K562 (cell line): ENCODE data around the gene GPR50. TPM values are rescaled to one million over a fixed set of nuclear protein-coding genes. Genes with fewer than 3 reads are reported as not detected.
A peak's percentile ranks its signal among the peaks of the same experiment; 100 is the strongest.

ENCODE experiments used
- ATAC-seq: fragments of 200-7000 bp; cut with Tn5 transposase; 3 replicates; pipeline ENCODE4 v1.9.1; 2020; ENCODE audit warnings: moderate library complexity
- BruUV-seq: library from RNA; stranded (reverse); fragments of 400-500 nt; replicated peaks from 2 replicates; lab custom pipeline; 2021; lab: Mats Ljungman, UMichigan
- CTCF ChIA-PET: fragments of 300-600 bp; formaldehyde crosslinking; extraction: SDS; loops from one replicate; lab custom pipeline; 2021; ENCODE audit warnings: low intra/inter-chr PET ratio; lab: Yijun Ruan, JAX
- POLR2A ChIA-PET: fragments of 300-600, 350-650 bp; sonication (Branson Sonifier 250); formaldehyde crosslinking; extraction: SDS; loops from one replicate; lab custom pipeline; 2021; ENCODE audit warnings: antibody characterized with exemption, inconsistent platforms; lab: Yijun Ruan, JAX
- DNase-seq, 4 experiments: peaks; one replicate each; pipeline versions ENCODE4 v3.0.0 to v3.0.0-alpha.2; 2011 to 2018; ENCODE audit warnings: low spot score in 3 of 4, mixed read lengths in 3 of 4; ENCODE audit errors: extremely low read depth in 1 of 4
- FAIRE-seq: peaks from 2 replicates; lab custom pipeline; 2011; peaks lifted over from hg19 to GRCh38; lab: Jason Lieb, UNC
- H2AFZ ChIP-seq: 2 replicates; pipeline ENCODE4 v1.6.0; 2011; ENCODE audit warnings: low read depth, low read length, control low read depth, inconsistent platforms
- H3K27ac ChIP-seq: fragments of 200-600 bp; 3 replicates; pipeline ENCODE4 v1.8.0; 2011; ENCODE audit warnings: low read depth, mild to moderate bottlenecking, control low read depth, inconsistent platforms, low read length, moderate library complexity, mixed read lengths; ENCODE audit errors: extremely low read depth
- H3K27me3 ChIP-seq, 2 experiments: fragments of 300-600 bp in 1 of 2; 2 replicates in 1 of 2; 3 replicates in 1 of 2; pipeline versions ENCODE4 v1.6.0 to v1.8.0; 2011; ENCODE audit warnings: inconsistent platforms in 2 of 2, low read length in 2 of 2, mild to moderate bottlenecking in 1 of 2, mixed read lengths in 1 of 2, moderate library complexity in 1 of 2; ENCODE audit not compliant: control insufficient read depth in 2 of 2, insufficient read depth in 2 of 2
- H3K36me3 ChIP-seq: fragments of 300-600 bp; 3 replicates; pipeline ENCODE4 v1.8.0; 2011; ENCODE audit warnings: mild to moderate bottlenecking, low read length, inconsistent platforms; ENCODE audit not compliant: control insufficient read depth, insufficient read depth
- H3K4me1 ChIP-seq, 2 experiments: fragments of 200-600 bp in 1 of 2; replicated peaks in 1 of 2; 2 replicates in 1 of 2; 3 replicates in 1 of 2; pipeline versions ENCODE4 v1.5.1 to v1.8.0; 2011; ENCODE audit warnings: inconsistent platforms in 2 of 2, low read length in 2 of 2, mild to moderate bottlenecking in 1 of 2, mixed read lengths in 1 of 2, moderate library complexity in 1 of 2; ENCODE audit not compliant: control insufficient read depth in 2 of 2, insufficient read depth in 2 of 2
- H3K4me2 ChIP-seq: 2 replicates; pipeline ENCODE4 v1.6.1; 2011; ENCODE audit warnings: low read length, control low read depth, inconsistent platforms, mixed read lengths; ENCODE audit not compliant: insufficient read depth
- H3K4me3 ChIP-seq: fragments of 200-600 bp; sonication (generic), shearing (Covaris generic); 2 replicates; pipeline ENCODE4 v1.5.1; 2016; ENCODE audit warnings: control low read depth, inconsistent platforms
- H3K79me2 ChIP-seq: fragments of 200-600 bp; 3 replicates; pipeline ENCODE4 v1.8.0; 2011; ENCODE audit warnings: low read length, inconsistent platforms; ENCODE audit not compliant: control insufficient read depth, insufficient read depth
- H3K9ac ChIP-seq, 2 experiments: 2 replicates each; pipeline versions ENCODE4 v1.6.0 to v1.6.1; 2011; ENCODE audit warnings: low read depth in 2 of 2, low read length in 2 of 2, control low read depth in 1 of 2, inconsistent platforms in 1 of 2, mild to moderate bottlenecking in 1 of 2, mixed read lengths in 1 of 2; ENCODE audit not compliant: insufficient read depth in 1 of 2
- H3K9me1 ChIP-seq: one replicate; pipeline ENCODE4 v1.6.0; 2011; ENCODE audit warnings: inconsistent platforms, mild to moderate bottlenecking, low read length, moderate library complexity; ENCODE audit not compliant: control insufficient read depth, insufficient read depth
- H3K9me3 ChIP-seq: replicated peaks from 2 replicates; pipeline ENCODE4 v1.5.1; 2011; ENCODE audit warnings: low read depth, low read length, inconsistent platforms; ENCODE audit not compliant: control insufficient read depth, insufficient read depth
- H4K20me1 ChIP-seq: replicated peaks from 2 replicates; pipeline ENCODE4 v1.6.1; 2011; ENCODE audit warnings: low read length, inconsistent platforms, mixed read lengths; ENCODE audit not compliant: control insufficient read depth, insufficient read depth
- DEAF1 ChIP-seq: fragments of 450-650 bp; formaldehyde crosslinking; IDR thresholded peaks from 2 replicates; pipeline ENCODE4 v1.4.0; 2020; ENCODE audit warnings: mild to moderate bottlenecking, moderate library complexity
- HDAC6 ChIP-seq: IDR thresholded peaks from 2 replicates; pipeline ENCODE4 v1.6.1; 2012; ENCODE audit warnings: low read depth, mild to moderate bottlenecking, control low read depth, inconsistent platforms, low read length, moderate library complexity
- ILF3 ChIP-seq: fragments of 450-650 bp; IDR thresholded peaks from 2 replicates; pipeline ENCODE4 v1.6.1; 2018; ENCODE audit warnings: antibody characterized with exemption, mild to moderate bottlenecking, moderate library complexity, borderline replicate concordance
- POLR3A ChIP-seq: IDR thresholded peaks from 2 replicates; pipeline ENCODE4 v1.6.1; 2011; ENCODE audit warnings: borderline replicate concordance, mild to moderate bottlenecking, moderate library complexity; ENCODE audit not compliant: insufficient read length, insufficient read depth; ENCODE audit errors: extremely low read depth
- STAT5A ChIP-seq: IDR thresholded peaks from 2 replicates; pipeline ENCODE4 v1.6.1; 2012; ENCODE audit warnings: low read length, inconsistent platforms, borderline replicate concordance
- TCF7 ChIP-seq: sonication (generic); IDR thresholded peaks from 2 replicates; pipeline ENCODE4 v1.6.1; 2016; ENCODE audit warnings: antibody characterized with exemption, borderline replicate concordance
- YBX1 ChIP-seq: fragments of 450-650 bp; IDR thresholded peaks from 2 replicates; pipeline ENCODE4 v1.7.1; 2016; ENCODE audit warnings: mild to moderate bottlenecking
- ZNF146 ChIP-seq: IDR thresholded peaks from one replicate; pipeline ENCODE4 v1.6.1; 2018; ENCODE audit warnings: missing compliant biosample characterization; ENCODE audit not compliant: unreplicated experiment
- WGBS: fragments of 100-300 bp; shearing (Covaris generic); methylation state at CpG from one replicate; pipeline ENCODE4 v1.1.6; 2016; ENCODE audit warnings: low coverage, mixed read lengths; ENCODE audit not compliant: insufficient coverage; ENCODE audit errors: missing lambda C conversion rate; 5-methylcytosine and 5-hydroxymethylcytosine counted together
- in situ Hi-C: fragments of 300-500 bp; cut with MboI; formaldehyde crosslinking; loops from 4 replicates; pipeline ENCODE4 v1.15.0; 2018; ENCODE audit warnings: inconsistent platforms, mixed read lengths
- intact Hi-C: fragments of 100-400 bp; cut with micrococcal nuclease; formaldehyde crosslinking; loops from 2 replicates; pipeline ENCODE4 v1.14.2; 2022
- polyA plus RNA-seq, 8 experiments: library from polyadenylated mRNA; depleted of rRNA in 4 of 8; stranded (reverse) in 5 of 8; unstranded in 3 of 8; fragments of >200 nt; fragmentation: Nextera tagmentation in 2 of 8; fragmentation: Illumina TruSeq in 1 of 8; extraction: Ambion mirVana in 2 of 8; extraction: Trizol in 1 of 8; gene quantifications; 2 replicates each; pipeline versions ENCODE4 v1.2.1 to v1.2.3, GENCODE V29; 2011 to 2014; ENCODE audit warnings: inconsistent platforms in 1 of 8, missing spikeins in 1 of 8
- total RNA-seq, 7 experiments: library from RNA; depleted of rRNA in 6 of 7; stranded (reverse); fragments of >200 nt in 6 of 7; fragmentation: Illumina TruSeq in 2 of 7; extraction: Trizol in 2 of 7; gene quantifications; 2 replicates each; pipeline versions ENCODE4 v1.2.1 to v1.2.3, GENCODE V29; 2011 to 2021; ENCODE audit warnings: low replicate concordance in 1 of 7
- TF ChIP-seq, protein P1 (sequence below), 2 experiments: fragments of 450-650 bp; formaldehyde crosslinking in 1 of 2; IDR thresholded peaks; 2 replicates each; pipeline versions ENCODE4 v1.4.0 to v1.6.1; 2014 to 2020; ENCODE audit warnings: mild to moderate bottlenecking in 2 of 2, borderline replicate concordance in 1 of 2, low read depth in 1 of 2
- TF ChIP-seq, protein P2 (sequence below), 3 experiments: IDR thresholded peaks in 2 of 3; conservative IDR thresholded peaks in 1 of 3; 2 replicates each; pipeline ENCODE4 v1.5.1; 2011 to 2012; ENCODE audit warnings: low read length in 3 of 3, mild to moderate bottlenecking in 3 of 3, control low read depth in 2 of 3, improper control_type of control experiment in 1 of 3, inconsistent platforms in 1 of 3, low read depth in 1 of 3, mixed read lengths in 1 of 3, moderate library complexity in 1 of 3; ENCODE audit not compliant: insufficient read depth in 2 of 3

GPR50 gene
- total and polyA plus RNA-seq, 9 of the 15 experiments (the other 6 are each of a cell fraction or from before 2014, with no cell fraction given) = 0.03 TPM; not detected in 8

DNA sequence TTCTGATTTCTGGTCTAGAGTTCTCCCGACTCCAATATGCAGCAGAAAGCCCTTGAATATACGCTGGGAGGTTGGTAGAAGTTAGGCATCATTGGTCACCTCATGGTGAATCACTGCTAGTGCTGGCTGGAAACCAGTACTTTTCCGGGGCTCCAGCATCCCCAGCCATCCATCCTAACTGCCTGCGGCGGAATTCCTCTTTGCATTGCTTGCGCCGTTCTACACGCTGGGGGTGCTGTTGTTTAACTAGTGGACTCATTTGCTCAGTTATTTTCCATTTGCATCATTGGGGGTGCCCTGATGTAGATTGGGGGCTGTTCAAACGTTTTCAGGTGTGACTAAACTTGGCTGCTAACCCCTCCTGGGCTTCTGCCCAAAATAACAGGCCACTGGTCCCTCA lies 23.3 kb upstream of the GPR50 start:
- intact Hi-C loops = loop anchor here (5.0 kb wide), 4 partner anchors 209 to 1479 kb away; no protein-coding TSS in a partner anchor
- no peak for TF ChIP-seq HDAC6
- TF ChIP-seq, protein P1, sequence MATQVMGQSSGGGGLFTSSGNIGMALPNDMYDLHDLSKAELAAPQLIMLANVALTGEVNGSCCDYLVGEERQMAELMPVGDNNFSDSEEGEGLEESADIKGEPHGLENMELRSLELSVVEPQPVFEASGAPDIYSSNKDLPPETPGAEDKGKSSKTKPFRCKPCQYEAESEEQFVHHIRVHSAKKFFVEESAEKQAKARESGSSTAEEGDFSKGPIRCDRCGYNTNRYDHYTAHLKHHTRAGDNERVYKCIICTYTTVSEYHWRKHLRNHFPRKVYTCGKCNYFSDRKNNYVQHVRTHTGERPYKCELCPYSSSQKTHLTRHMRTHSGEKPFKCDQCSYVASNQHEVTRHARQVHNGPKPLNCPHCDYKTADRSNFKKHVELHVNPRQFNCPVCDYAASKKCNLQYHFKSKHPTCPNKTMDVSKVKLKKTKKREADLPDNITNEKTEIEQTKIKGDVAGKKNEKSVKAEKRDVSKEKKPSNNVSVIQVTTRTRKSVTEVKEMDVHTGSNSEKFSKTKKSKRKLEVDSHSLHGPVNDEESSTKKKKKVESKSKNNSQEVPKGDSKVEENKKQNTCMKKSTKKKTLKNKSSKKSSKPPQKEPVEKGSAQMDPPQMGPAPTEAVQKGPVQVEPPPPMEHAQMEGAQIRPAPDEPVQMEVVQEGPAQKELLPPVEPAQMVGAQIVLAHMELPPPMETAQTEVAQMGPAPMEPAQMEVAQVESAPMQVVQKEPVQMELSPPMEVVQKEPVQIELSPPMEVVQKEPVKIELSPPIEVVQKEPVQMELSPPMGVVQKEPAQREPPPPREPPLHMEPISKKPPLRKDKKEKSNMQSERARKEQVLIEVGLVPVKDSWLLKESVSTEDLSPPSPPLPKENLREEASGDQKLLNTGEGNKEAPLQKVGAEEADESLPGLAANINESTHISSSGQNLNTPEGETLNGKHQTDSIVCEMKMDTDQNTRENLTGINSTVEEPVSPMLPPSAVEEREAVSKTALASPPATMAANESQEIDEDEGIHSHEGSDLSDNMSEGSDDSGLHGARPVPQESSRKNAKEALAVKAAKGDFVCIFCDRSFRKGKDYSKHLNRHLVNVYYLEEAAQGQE (IDR thresholded peaks at IDR 0.05; ENCODE audit: borderline replicate concordance) = peak; percentile 26; the same call in 1 of the 2 replicates
- TF ChIP-seq, protein P1 (CRISPR knock-in tag; IDR thresholded peaks at IDR 0.05; ENCODE audit: low read depth) = no peak
- TF ChIP-seq, protein P2, sequence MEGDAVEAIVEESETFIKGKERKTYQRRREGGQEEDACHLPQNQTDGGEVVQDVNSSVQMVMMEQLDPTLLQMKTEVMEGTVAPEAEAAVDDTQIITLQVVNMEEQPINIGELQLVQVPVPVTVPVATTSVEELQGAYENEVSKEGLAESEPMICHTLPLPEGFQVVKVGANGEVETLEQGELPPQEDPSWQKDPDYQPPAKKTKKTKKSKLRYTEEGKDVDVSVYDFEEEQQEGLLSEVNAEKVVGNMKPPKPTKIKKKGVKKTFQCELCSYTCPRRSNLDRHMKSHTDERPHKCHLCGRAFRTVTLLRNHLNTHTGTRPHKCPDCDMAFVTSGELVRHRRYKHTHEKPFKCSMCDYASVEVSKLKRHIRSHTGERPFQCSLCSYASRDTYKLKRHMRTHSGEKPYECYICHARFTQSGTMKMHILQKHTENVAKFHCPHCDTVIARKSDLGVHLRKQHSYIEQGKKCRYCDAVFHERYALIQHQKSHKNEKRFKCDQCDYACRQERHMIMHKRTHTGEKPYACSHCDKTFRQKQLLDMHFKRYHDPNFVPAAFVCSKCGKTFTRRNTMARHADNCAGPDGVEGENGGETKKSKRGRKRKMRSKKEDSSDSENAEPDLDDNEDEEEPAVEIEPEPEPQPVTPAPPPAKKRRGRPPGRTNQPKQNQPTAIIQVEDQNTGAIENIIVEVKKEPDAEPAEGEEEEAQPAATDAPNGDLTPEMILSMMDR (IDR thresholded peaks at IDR 0.05 in 2 of 3, conservative IDR thresholded peaks at IDR 0.05 in 1 of 3; ENCODE audit: insufficient read depth in 2 of 3, low read depth in 1 of 3, low read length in 3 of 3) = peak in 2 of 3 experiments; percentile 31 to 38; a peak in 2 of 6 replicates
- TF ChIP-seq POLR3A = no peak
- TF ChIP-seq ILF3 = no peak
- no peak for TF ChIP-seq YBX1
- no peak for TF ChIP-seq ZNF146 (CRISPR knock-in tag)
- TF ChIP-seq TCF7 = no peak
- peak; percentile 12; the same call in 1 of the 2 replicates for TF ChIP-seq DEAF1
- TF ChIP-seq STAT5A = no peak

More for the DNA sequence above, 23.3 kb upstream of the GPR50 start:
- Histone ChIP-seq H4K20me1 (no peaks in the 10 kb centered on the region), H3K4me3 (no peak overlapping the region), H3K9me3 (no peaks in the 10 kb centered on the region), H3K9me1 (no peaks in the 10 kb centered on the region), H3K4me2 (no peak overlapping the region), H3K9ac (no peak overlapping the region), H3K79me2 (no peaks in the 10 kb centered on the region), H3K4me1 (no peaks in the 10 kb centered on the region; a peak in 1 of 5 replicates), H3K27ac (no peak overlapping the region), H2AFZ (no peak overlapping the region), H3K36me3 (no peaks in the 10 kb centered on the region), H3K27me3 (no peaks in the 10 kb centered on the region)
- BruUV-seq = no TSS peak
- FAIRE-seq (no peak), ATAC-seq (peak; percentile 54; the same call in 2 of the 3 replicates), DNase-seq (peak in 2 of 4 experiments; percentile 8 to 11)
- in situ Hi-C loops = loop anchor here (5.0 to 25.0 kb wide), 3 partner anchors 209 to 529 kb away; no protein-coding TSS in a partner anchor
- POLR2A ChIA-PET = no interaction called here
- 0% methylated on average over 8 of the region's 9 CpGs for WGBS
- CTCF ChIA-PET = interaction anchor here (1.1 to 1.7 kb wide), 2 partner anchors 336 to 528 kb away, joined by 5 to 6 read pairs; no protein-coding TSS in a partner anchor
